Thoracic aorta (tissue), 2 donors: ENCODE results near the gene ARHGAP18. TPM values are rescaled to one million over a fixed set of nuclear protein-coding genes. Genes with fewer than 3 reads are reported as not detected.

Experiments used
- ATAC-seq: fragments of 150-250 bp; one replicate; pipeline ENCODE4 v1.8.0; 2017; ENCODE audit warnings: low read depth; ENCODE audit not compliant: insufficient number of reproducible peaks, low FRiP score
- DNase-seq: peaks from one replicate; pipeline ENCODE4 v3.0.0-alpha.2; 2020; ENCODE audit warnings: low spot score
- H3K27ac ChIP-seq, 2 donors: fragments of 200-600 bp; sonication (generic); 1 replicate in 1 of 2; 2 replicates in 1 of 2; pipeline ENCODE4 v1.5.1; 2016; ENCODE audit warnings: mild to moderate bottlenecking in 2 of 2, moderate library complexity in 2 of 2
- H3K27me3 ChIP-seq: fragments of 200-600 bp; sonication (generic); replicated peaks from 2 replicates; pipeline ENCODE4 v1.6.0; 2016; ENCODE audit warnings: mild to moderate bottlenecking; ENCODE audit not compliant: insufficient read depth
- H3K36me3 ChIP-seq: fragments of 200-600 bp; sonication (generic); one replicate; pipeline ENCODE4 v1.5.1; 2016
- H3K4me1 ChIP-seq, 2 donors: fragments of 200-600 bp; sonication (generic); 1 replicate in 1 of 2; 2 replicates in 1 of 2; pipeline versions ENCODE4 v1.5.1 to v1.6.0; 2016; ENCODE audit warnings: low read depth in 2 of 2, mild to moderate bottlenecking in 1 of 2; ENCODE audit not compliant: control insufficient read depth in 1 of 2
- H3K4me3 ChIP-seq: fragments of 200-600 bp; sonication (generic); 2 replicates; pipeline ENCODE4 v1.5.1; 2016; ENCODE audit warnings: mild to moderate bottlenecking
- H3K9me3 ChIP-seq: fragments of 200-600 bp; sonication (generic); 2 replicates; pipeline ENCODE4 v1.5.1; 2016
- total RNA-seq, 2 donors: library from RNA; depleted of rRNA; stranded (reverse); fragments of >200 nt; gene quantifications; one replicate each; pipeline versions ENCODE4 v1.1.0 to v1.2.3, GENCODE V29; 2016
- TF ChIP-seq, protein P1 (sequence below): fragments of 200-600 bp; sonication (generic); IDR thresholded peaks from one replicate; pipeline ENCODE4 v1.5.1; 2019; ENCODE audit warnings: antibody characterized with exemption

Gene ARHGAP18
- total RNA-seq, 2 donors from 2014 or later = 24.8 to 37.0 TPM

- no peak for DNase-seq
Observed at GRCh38 chr6:129601323-129601722, 108.7 kb downstream of the ARHGAP18 start.

DNA sequence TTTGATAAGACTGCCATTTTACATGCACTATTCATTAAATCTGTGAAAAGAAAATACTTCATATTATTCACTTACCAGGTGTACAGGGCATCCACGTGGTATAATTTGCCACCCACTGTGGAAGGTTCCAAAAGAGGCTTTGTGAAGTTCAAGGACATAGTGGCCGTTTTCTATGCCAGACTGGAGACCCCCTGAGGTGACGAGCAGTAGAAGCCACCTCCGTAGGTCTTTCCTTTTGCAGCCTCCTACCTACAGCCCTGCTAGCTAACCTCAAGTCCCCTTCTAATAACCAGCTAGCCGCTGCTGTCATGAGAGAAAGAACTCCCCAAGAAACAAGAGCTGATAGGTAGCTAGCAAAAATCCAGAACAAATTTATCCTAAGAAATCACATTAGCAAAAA, 110.5 kb downstream of the ARHGAP18 start:
- DNase-seq = no peak
- Histone ChIP-seq H3K36me3 (no peaks in the 10 kb centered on the region), H3K4me3 (no peak overlapping the region), H3K4me1 (no peaks in the 10 kb centered on the region), H3K9me3 (no peaks in the 10 kb centered on the region), H3K27me3 (no peaks in the 10 kb centered on the region), H3K27ac (no peak overlapping the region)
- ATAC-seq = no peak
- TF ChIP-seq, protein P1, sequence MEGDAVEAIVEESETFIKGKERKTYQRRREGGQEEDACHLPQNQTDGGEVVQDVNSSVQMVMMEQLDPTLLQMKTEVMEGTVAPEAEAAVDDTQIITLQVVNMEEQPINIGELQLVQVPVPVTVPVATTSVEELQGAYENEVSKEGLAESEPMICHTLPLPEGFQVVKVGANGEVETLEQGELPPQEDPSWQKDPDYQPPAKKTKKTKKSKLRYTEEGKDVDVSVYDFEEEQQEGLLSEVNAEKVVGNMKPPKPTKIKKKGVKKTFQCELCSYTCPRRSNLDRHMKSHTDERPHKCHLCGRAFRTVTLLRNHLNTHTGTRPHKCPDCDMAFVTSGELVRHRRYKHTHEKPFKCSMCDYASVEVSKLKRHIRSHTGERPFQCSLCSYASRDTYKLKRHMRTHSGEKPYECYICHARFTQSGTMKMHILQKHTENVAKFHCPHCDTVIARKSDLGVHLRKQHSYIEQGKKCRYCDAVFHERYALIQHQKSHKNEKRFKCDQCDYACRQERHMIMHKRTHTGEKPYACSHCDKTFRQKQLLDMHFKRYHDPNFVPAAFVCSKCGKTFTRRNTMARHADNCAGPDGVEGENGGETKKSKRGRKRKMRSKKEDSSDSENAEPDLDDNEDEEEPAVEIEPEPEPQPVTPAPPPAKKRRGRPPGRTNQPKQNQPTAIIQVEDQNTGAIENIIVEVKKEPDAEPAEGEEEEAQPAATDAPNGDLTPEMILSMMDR = no peak

More at GRCh38 chr6:129601323-129601722, 108.7 kb downstream of the ARHGAP18 start:
- H3K4me3 ChIP-seq = no peak overlapping the region
- TF ChIP-seq, protein P1 = no peak
- no peaks in the 10 kb centered on the region for H3K9me3 ChIP-seq
- no peaks in the 10 kb centered on the region for H3K27me3 ChIP-seq
- H3K4me1 ChIP-seq = no peaks in the 10 kb centered on the region
- ATAC-seq = no peak
- H3K27ac ChIP-seq = no peak overlapping the region
- peaks cover 4% of the 10 kb centered on the region for H3K36me3 ChIP-seq

- Histone ChIP-seq H3K4me1 (no peaks in the 10 kb centered on the region), H3K9me3 (no peaks in the 10 kb centered on the region), H3K36me3 (no peaks in the 10 kb centered on the region), H3K27me3 (no peaks in the 10 kb centered on the region), H3K4me3 (no peak overlapping the region), H3K27ac (no peak overlapping the region)
- TF ChIP-seq, protein P1 = peak; percentile 74
- DNase-seq (no peak), ATAC-seq (peak; percentile 72)
Observed at GRCh38 chr6:129598244-129599187, 111.5 kb downstream of the ARHGAP18 start.

DNA sequence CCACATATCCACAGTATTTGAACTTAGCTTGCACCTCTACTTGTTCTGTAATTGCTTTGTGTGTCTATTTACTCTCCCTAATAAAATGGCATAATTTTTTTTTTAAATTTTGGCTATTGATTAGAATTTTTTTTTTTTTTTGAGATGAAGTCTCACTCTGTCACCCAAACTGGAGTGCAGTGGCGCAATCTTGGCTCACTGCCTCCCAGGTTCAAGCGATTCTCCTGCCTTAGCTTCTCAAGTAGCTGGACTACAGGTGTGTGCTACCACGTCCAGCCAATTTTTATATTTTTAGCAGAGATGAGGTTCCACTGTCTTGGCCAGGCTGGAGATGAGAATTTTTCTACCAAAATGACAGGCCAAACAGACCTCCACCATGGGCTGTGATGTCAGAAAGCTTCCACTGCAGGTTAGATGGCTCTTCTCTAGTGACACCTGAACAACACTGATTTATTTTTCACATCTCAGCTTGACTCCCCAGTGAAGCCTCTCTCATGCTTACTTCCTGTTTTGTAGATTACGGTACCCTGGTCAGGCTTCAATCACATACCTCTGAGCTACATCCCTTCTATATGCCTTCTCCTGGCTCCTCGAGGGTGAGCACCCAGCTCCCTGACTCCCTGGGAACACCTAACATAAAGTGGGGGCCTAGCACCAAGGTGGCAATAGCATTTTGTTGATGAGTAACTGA, 112.8 kb downstream of the ARHGAP18 start:
- Histone ChIP-seq H3K36me3 (no peaks in the 10 kb centered on the region), H3K4me3 (no peak overlapping the region), H3K4me1 (no peaks in the 10 kb centered on the region), H3K27ac (no peak overlapping the region), H3K9me3 (no peaks in the 10 kb centered on the region), H3K27me3 (no peaks in the 10 kb centered on the region)
- TF ChIP-seq, protein P1 = no peak
- no peak for ATAC-seq
- no peak for DNase-seq

DNA sequence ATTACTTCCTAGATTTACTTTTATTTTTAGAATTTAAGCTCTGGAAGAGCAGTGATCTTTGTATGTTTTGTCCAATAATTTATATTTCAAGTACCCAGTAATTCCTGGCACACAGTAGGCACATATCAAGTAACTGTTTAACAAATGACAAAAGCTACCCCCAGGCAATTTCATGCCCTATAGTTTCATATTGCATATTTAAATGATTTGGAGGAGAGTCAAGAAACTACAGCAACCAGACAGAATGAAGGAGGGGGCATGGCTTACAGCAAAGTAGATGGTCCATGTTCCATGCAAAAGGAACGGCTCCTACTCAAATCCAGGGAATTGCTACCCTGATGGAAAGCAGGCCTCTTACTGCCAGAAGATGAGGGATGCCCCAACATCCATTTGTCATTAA, 113.5 kb downstream of the ARHGAP18 start:
- TF ChIP-seq, protein P1 = no peak
- Histone ChIP-seq H3K36me3 (no peaks in the 10 kb centered on the region), H3K27ac (no peak overlapping the region), H3K4me1 (no peaks in the 10 kb centered on the region), H3K27me3 (no peaks in the 10 kb centered on the region), H3K9me3 (no peaks in the 10 kb centered on the region), H3K4me3 (no peak overlapping the region)
- ATAC-seq (no peak), DNase-seq (no peak)
